ENCODE data around the gene CERS5. TPM values are rescaled to one million over a fixed set of nuclear protein-coding genes. Genes with fewer than 3 reads are reported as not detected.
"Not testable (repeated sequence)": the region's sequence is repeated elsewhere in the genome, so short reads cannot be mapped to it uniquely, and the experiment has no call there.

CERS5 gene
- polyA plus RNA-seq, 1 donor: 107 TPM

GRCh38 chr12:50188241-50188781 lies 21.1 kb upstream of the CERS5 start:
- DNase-seq: no peak

GRCh38 chr12:50187084-50187900 lies 20.1 kb upstream of the CERS5 start:
- DNase-seq: no peak

DNA sequence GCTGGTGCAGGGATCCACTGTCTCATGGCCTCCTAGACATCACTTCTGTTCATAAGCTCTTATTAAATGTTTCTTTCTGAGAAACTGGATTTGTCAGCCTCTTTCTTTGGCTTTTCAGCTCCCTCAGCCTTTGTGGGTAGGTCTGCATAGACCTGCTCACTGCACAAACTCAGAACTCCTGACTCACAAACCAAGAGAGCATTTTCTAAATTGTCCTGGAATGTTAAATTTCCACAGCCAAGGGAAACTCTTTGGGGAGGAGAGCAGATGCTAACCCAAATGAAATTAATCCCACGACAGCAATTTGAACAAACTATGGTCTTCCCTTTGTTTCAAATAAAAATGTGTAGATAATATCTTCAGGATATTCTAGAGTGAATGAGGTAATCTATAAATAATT lies 19.5 kb upstream of the CERS5 start:
- no peak for DNase-seq

- DNase-seq: no peak
These were observed 18.9 kb upstream of the CERS5 start for GRCh38 chr12:50185970-50186663.

- DNase-seq: no peak
These were observed 18.2 kb upstream of the CERS5 start for GRCh38 chr12:50185301-50185895.

DNA sequence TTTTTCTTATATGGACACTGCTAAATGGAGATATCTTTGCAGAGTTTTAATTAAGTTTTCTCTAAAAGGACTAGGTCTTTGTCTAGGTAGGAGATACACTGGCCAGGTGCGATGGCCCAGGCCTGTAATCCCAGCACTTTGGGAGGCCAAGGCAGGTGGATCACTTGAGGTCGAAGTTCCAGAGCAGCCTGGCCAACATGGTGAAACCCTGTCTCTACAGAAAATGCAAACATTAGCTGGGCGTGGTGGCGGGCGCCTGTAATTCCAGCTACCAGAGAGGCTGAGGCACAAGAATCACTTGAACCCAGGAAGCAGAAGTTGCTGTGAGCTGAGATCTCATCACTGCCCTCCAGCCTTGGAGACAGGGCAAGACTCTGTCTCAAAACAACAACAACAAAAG lies 17.1 kb upstream of the CERS5 start:
- no peak for DNase-seq

DNA sequence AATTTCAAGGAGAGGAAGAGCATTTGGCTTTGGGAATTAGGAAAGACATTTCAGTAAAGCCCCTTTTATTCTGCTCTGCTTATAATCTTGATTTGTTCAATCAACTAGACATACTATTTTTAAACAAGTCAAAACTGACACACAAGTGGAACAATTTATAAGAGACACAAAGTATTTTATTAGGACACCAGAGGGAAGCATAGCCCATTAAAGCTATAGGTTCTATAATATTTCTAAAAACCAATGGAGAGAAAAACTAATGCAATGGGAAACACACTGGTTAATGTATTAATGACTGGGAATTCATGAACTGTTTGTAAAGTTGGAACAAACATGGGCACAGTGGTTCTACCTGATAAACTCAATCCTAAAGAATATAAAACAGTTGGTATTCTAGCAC lies 15.3 kb upstream of the CERS5 start:
- no peak for DNase-seq

DNA sequence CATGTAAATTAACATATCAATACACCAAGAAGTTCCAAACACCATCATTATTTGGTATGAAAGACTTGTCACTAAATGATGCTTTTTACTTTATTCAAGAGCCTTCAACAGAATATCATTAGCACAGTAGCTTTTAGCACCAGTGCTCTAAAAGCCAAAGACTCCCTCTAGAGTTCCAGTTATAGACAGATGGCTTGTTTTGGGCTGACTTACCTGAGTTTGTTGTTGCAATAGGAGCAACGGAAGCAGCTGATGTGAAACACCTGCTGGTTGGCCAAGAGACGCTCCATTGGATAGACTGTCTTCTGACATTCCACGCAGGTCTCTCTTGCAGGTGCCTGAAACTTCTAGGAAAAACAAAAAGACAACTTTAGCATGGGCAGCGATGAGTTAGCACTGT lies 14.5 kb upstream of the CERS5 start:
- no peak for DNase-seq

DNA sequence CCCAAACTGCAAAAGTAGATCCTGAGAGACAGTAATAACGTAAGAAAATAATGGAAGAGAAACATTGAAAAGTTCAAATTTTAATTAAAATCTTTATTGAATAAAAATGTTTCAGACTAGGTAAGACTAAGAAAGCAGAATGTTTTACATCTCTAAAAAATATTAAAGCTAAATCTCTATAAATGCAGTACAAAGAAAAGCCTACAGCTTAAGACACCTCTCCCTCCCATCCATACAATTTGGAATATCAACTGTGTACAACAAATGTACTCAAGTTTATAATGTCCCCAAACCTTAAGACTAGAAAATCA lies 8.5 kb upstream of the CERS5 start:
- DNase-seq: no peak

DNA sequence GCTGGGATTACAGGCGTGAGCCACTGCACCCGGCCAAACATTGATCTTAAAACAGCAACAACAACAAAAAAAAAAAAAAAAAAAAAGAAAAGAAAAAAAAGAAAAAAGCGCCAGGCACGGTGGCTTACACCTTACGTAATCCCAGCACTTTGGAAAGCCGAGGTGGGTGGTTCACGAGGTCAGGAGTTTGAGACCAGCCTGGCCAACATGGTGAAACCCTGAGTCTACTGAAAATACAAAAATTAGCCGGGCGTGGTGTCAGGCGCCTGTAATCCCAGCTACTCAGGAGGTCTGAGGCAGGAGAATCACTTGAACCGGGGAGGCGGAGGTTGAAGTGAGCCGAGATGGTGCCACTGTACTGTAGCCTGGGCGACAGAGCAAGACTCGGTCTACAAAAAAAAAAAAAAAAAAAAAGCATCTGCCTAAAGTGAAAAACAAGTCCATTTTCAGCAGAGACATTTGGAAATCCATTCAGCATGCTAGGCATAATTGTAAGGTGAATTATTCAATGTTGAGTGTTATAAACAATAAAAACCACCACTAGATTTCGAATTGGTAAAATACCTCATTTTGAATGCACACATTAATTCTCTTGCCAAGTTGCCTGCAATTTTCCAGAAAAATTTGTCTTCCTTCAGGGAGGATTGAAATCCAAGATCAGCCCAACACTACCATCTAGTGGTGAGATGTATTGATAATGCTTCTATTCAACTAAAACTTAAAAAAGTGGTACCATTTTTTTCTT lies 8.0 kb upstream of the CERS5 start:
- DNase-seq: peak; percentile 82

DNA sequence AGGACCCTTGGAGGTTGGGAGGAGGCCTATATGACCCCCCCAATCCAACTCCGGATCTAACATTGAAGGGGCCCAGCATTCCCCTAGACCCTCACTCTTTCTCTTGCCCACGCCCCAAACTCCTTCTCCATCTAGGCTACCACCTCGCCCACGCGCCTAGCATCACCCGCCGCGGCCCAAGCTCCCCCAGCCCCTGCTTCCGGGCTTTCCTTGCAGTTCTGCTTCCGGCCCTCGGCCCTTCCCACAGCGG lies 445 bp downstream of the CERS5 start:
- peak; percentile 36 for DNase-seq

DNA sequence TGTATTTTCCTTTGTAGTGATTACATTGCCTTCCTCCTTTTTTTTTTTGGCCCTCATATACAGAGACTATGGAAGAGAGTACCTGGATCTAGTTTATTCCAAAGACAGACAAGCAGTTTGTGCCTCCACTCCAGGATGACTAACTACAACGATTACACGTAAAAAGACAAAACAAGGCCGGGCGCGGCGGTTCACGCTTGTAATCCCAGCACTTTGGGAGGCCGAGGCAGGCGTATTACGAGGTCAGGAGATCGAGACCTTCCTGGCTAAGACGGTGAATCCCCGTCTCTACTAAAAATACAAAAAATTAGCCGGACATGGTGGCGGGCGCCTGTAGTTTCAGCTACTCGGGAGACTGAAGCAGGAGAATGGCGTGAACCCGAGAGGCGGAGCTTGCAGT lies 2.2 kb downstream of the CERS5 start:
- DNase-seq: no peak

GRCh38 chr12:50162230-50162629 lies 4.9 kb downstream of the CERS5 start:
- DNase-seq: no peak

- no peak for DNase-seq
These were observed 6.5 kb downstream of the CERS5 start for GRCh38 chr12:50160643-50161042.

DNA sequence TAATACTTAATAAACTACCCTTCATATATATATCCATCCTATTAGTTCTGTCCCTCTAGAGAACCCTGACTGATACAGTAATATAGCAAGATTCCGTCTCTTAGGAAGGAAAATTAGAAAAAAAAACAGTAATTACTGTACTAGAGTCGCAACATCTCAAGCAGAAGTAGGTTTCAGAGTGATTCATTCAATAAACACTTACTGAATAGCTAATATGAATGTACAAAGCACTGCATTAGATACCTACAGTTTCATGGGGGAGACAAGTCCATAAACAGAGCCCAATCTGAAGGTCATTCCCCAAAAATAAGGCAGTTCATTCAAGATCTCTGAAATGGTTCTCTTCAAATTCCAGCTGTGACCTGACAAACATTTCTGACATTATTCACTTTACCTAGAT lies 9.9 kb downstream of the CERS5 start:
- DNase-seq: no peak

DNA sequence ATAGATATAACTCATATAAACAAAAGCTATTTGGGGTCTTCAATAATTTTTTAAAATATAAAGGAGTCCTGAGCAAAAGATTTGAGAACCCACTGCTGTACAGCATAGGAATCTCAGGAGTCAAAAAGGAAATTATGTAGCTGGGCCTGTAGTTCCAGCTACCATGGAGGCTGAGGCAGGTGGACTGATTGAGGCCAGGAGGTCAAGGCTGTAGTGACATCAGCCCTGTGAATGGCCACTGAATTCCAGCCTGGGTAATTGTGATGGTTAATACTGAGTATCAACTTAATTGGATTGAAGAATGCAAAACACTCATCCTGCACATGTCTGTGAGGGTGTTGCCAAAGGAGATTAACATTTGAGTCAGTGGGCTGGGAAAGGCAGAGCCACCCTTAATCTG lies 10.5 kb downstream of the CERS5 start:
- no peak for DNase-seq

DNA sequence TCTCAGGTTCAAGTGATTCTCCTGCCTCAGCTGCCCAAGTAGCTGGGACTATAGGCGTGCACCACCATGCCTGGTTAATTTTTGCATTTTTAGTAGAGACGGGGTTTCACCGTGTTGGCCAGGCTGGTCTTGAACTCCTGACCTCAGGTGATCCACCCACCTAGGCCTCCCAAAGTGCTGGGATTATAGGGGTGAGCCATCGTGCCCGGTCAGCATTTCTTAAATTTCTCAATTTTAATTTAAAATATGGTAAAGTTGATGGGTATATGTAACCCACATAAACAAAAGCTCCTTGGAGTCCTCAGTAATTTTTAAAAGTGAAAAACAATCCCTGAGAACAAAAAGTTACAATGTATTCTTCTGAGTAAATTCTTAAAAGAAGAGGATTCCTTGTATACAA lies 12.2 kb downstream of the CERS5 start:
- DNase-seq: not testable (repeated sequence)

GRCh38 chr12:50151047-50151687 lies 16.0 kb downstream of the CERS5 start:
- no peak for DNase-seq

DNA sequence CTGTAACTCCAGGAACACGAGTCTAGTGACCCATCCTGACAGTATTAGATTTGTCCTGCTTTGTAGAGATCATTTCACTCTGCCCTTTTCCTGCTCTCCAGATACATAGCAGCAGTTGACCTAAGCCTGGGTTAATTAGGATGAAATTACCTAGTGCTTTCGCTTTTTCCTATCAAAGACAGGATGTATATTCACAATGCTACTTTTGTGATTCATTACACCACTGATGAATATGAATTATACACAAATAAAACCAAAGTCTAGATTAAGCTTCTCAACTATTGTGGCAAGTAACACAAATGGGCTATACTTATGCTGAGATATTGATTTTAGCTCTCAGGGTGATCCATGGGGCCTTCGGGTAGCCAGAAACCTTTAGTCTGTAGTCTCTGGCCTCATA lies 17.9 kb downstream of the CERS5 start:
- DNase-seq: no peak

GRCh38 chr12:50148011-50148410 lies 19.2 kb downstream of the CERS5 start:
- not testable (repeated sequence) for DNase-seq

DNA sequence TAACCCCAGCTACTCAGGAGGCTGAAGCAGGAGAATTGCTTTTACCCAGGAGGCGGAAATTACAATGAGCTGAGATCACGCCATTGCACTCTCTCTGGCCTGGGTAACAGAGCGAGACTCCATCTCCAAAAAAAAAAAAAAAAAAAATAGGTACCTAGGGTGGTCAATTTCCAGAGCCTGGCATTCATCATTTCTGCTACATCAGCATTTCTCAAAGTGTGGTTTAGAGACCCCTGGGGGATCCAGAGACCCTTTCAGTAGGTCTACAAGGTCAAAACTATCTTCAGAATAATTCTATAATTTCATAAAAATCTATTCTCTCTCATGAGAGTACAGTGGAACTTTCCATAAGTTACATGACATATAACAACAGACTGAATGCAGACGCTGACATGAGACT lies 19.9 kb downstream of the CERS5 start:
- no peak for DNase-seq

GRCh38 chr12:50145439-50145838 lies 21.7 kb downstream of the CERS5 start:
- DNase-seq: no peak
